Left ventricle myocardium inferior (tissue), 1 donor: ENCODE results near the gene MMEL1. TPM values are rescaled to one million over a fixed set of nuclear protein-coding genes. Genes with fewer than 3 reads are reported as not detected.

Experiments used
- DNase-seq: peaks from one replicate; pipeline ENCODE4 v3.0.0-alpha.2; 2020
- H3K27ac ChIP-seq: fragments of 200-600 bp; replicated peaks from 2 replicates; pipeline ENCODE4 v1.8.0; 2021
- H3K27me3 ChIP-seq: fragments of 200-600 bp; 2 replicates; pipeline ENCODE4 v1.8.0; 2021; ENCODE audit warnings: low read depth
- H3K36me3 ChIP-seq: fragments of 200-600 bp; 2 replicates; pipeline ENCODE4 v1.8.0; 2021
- H3K4me1 ChIP-seq: fragments of 200-600 bp; 2 replicates; pipeline ENCODE4 v1.8.0; 2021
- H3K4me3 ChIP-seq: fragments of 200-600 bp; 2 replicates; pipeline ENCODE4 v1.8.0; 2021; ENCODE audit warnings: mild to moderate bottlenecking, moderate library complexity
- H3K9me3 ChIP-seq: fragments of 200-600 bp; replicated peaks from 2 replicates; pipeline ENCODE4 v1.8.0; 2021
- intact Hi-C: fragments of 100-400 bp; cut with micrococcal nuclease; formaldehyde crosslinking; loops from one replicate; pipeline ENCODE4 v1.11.0; 2022
- total RNA-seq: library from RNA; stranded (reverse); fragmentation: NEBNext Ultra II Directional; extraction: Animal tissue kit (Norgen Biotek cat#: 25700); gene quantifications from one replicate; pipeline ENCODE4 v1.2.1, GENCODE V29; 2021
- TF ChIP-seq, protein P1 (sequence below): fragments of 200-600 bp; IDR thresholded peaks from 2 replicates; pipeline ENCODE4 v1.8.0; 2021; ENCODE audit warnings: antibody characterized with exemption, mild to moderate bottlenecking, borderline replicate concordance
- donor health status: DM: no; HTN: yes; CAD: no; lungs with severe emphysema.

The MMEL1 gene
- total RNA-seq, 1 donor from 2014 or later, result 0.82 TPM

DNA sequence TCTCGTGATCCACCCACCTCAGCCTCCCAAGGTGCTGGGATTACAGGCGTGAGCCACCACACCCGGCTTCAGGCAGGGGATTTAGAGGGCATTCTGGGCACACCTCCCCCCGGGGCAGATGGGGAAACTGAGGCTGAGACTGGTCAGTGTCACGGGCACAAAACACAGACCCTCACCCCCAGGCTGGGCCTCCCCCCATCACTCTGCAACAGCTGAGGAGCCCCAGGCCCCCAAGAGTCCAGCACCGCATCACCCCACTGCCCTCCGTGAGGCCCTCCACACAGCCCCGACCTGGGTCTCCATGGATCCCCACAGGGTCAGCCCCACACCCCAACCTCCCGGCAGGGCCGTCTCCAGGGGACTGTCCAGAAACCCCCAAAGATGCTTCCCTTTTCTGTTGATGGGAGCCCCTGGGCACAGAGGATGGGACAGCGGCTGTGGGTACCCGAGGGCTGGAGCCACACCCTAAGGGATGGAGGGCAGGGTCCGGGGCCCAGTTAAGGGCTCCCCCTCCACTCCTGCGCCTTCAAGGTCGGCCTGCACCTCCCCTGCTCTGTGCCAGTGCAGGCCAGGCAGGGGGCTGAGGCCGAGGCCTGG, 65.6 kb downstream of the MMEL1 start:
- no peak for DNase-seq
- H3K27me3 ChIP-seq, result peaks cover 31% of the 10 kb centered on the region
- peaks cover 4% of the 10 kb centered on the region for H3K4me1 ChIP-seq
- intact Hi-C loops, result no loop called here
- H3K36me3 ChIP-seq, result peaks cover 4% of the 10 kb centered on the region
- H3K9me3 ChIP-seq, result no peaks in the 10 kb centered on the region
- TF ChIP-seq, protein P1, sequence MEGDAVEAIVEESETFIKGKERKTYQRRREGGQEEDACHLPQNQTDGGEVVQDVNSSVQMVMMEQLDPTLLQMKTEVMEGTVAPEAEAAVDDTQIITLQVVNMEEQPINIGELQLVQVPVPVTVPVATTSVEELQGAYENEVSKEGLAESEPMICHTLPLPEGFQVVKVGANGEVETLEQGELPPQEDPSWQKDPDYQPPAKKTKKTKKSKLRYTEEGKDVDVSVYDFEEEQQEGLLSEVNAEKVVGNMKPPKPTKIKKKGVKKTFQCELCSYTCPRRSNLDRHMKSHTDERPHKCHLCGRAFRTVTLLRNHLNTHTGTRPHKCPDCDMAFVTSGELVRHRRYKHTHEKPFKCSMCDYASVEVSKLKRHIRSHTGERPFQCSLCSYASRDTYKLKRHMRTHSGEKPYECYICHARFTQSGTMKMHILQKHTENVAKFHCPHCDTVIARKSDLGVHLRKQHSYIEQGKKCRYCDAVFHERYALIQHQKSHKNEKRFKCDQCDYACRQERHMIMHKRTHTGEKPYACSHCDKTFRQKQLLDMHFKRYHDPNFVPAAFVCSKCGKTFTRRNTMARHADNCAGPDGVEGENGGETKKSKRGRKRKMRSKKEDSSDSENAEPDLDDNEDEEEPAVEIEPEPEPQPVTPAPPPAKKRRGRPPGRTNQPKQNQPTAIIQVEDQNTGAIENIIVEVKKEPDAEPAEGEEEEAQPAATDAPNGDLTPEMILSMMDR, result no peak
- H3K27ac ChIP-seq, result no peak overlapping the region
- H3K4me3 ChIP-seq, result no peak overlapping the region

DNA sequence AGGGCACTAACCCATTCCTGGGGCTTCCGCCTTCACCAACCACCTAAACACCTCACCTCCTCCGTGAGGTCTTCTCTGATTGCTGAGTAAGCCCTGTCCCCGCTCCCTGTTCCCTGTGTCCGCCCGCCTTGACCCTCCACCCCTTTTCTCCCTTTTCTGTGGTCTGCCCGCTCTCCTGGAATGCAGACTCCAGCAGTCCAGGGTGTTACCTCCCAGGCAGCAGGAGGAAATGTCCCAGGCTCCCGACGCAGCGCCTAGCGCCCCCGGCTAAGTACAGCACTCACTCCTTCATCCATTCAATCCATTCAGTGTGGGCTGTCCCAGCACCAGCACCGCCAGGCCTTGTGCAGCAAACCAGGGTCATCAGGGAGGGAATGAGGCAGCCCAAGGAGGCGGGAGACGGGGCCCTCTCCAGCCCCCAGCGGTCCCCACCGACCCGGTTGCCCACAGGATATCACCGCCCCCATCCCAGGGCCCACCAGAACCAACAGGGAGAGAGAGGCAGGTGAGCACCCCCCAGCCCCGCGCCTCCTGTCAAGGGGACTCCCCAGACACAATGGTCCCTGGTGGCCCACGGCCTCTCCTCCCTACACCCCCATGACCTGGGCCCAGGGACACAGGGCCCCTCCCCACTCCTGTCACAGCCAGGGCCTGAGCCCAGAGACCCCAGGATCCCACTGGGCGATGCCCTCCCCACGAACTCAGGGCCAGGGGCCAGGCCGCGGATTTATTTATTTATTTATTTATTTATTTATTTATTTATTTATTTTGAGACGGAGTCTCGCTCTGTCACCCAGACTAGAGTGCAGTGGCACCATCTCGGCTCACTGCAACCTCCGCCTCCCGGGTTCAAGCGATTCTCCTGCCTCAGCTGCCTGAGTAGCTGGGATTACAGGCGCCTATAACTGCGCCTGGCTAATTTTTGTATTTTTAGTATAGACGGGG, 66.4 kb downstream of the MMEL1 start:
- Histone ChIP-seq H3K36me3 (peaks cover 4% of the 10 kb centered on the region), H3K4me1 (peaks cover 4% of the 10 kb centered on the region), H3K4me3 (no peak overlapping the region), H3K27ac (no peak overlapping the region), H3K27me3 (peaks cover 31% of the 10 kb centered on the region), H3K9me3 (no peaks in the 10 kb centered on the region)
- TF ChIP-seq, protein P1, result no peak
- intact Hi-C loops, result no loop called here
- DNase-seq, result no peak

DNA sequence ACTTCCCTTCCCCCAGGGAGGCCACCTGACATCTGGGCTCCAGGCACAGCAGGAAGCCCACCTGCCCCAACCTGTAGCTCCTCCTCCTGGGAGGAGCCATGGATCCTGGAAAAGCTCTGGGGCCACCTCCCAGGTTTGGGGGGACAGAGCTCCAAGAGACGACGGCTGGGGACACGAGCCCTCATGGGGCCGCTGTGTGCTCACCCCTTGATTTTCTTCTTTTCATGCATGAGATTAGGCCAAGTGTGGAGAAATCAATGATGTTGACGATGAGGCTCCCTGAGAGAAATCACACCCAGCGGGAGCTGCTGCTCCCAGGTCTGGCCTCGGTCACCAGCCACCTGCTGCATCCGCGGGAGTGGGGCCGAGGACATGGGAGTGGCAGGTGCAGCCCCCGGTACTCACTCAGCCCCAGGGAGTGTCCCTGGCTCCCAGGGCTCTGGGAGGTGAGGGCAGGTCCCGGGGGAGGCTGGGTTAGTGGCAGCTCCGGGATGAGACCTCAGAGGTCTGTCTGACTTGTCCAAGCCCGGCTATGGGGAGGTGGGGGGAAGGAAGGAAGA, 67.9 kb downstream of the MMEL1 start:
- H3K4me3 ChIP-seq, result no peak overlapping the region
- no peaks in the 10 kb centered on the region for H3K9me3 ChIP-seq
- H3K36me3 ChIP-seq, result peaks cover 16% of the 10 kb centered on the region
- intact Hi-C loops, result no loop called here
- peaks cover 31% of the 10 kb centered on the region for H3K27me3 ChIP-seq
- peaks cover 4% of the 10 kb centered on the region for H3K4me1 ChIP-seq
- TF ChIP-seq, protein P1, result no peak
- no peak overlapping the region for H3K27ac ChIP-seq
- DNase-seq, result no peak

DNA sequence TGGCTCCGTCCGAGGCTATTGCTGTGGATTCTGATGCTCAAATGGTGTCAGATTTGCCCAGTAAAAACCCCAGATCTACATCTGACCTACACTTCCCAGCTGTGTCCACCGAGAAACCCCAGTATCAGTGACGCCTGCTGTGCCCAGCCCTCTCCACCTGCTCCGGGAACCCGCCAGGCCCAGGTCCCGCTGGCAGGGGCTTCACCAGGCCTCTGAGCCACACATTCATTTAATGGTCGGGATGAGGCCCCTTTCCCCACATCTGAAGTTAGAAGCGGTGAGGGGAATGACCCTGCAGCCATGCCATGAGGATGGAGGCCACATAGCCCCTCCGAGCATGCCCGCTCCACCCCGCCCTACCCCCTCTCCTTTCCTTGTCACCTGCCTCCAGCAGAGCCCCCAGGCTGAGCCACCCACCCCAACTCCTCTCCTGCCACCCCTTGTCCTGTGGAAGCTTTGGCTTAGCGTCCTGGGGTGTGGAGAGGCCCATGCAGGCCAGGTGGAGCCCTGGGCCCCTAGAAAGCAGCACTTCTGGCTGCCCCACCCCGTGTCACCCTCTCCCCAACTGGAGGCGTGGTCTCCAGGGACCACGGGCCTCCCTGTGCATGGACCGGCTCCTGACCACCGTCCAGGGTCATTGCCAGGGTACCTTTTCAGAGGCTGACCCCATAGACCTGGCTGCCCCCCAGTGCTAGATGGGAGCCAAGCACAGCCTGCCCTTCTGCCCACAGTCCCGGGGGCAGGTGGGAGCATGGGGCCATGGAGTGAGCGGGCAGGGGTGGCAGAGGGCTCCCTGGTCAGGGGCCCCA, 68.6 kb downstream of the MMEL1 start:
- Histone ChIP-seq H3K9me3 (no peaks in the 10 kb centered on the region), H3K4me1 (peaks cover 10% of the 10 kb centered on the region), H3K36me3 (peaks cover 23% of the 10 kb centered on the region), H3K4me3 (no peak overlapping the region), H3K27me3 (peaks cover 31% of the 10 kb centered on the region), H3K27ac (no peak overlapping the region)
- intact Hi-C loops, result no loop called here
- DNase-seq, result no peak
- TF ChIP-seq, protein P1, result no peak

DNA sequence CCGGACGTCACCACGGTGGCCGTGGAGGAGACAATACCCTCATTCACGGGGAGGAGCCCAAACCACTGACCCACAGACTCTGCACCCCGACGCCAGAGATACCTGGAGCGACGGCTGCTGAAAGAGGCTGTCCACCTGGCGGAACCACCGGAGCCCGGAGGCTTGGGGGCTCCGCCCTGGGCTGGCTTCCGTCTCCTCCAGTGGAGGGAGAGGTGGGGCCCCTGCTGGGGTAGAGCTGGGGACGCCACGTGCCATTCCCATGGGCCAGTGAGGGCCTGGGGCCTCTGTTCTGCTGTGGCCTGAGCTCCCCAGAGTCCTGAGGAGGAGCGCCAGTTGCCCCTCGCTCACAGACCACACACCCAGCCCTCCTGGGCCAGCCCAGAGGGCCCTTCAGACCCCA, 69.6 kb downstream of the MMEL1 start:
- intact Hi-C loops, result no loop called here
- DNase-seq, result no peak
- Histone ChIP-seq H3K36me3 (peaks cover 33% of the 10 kb centered on the region), H3K27ac (no peak overlapping the region), H3K9me3 (no peaks in the 10 kb centered on the region), H3K4me3 (no peak overlapping the region), H3K27me3 (peaks cover 27% of the 10 kb centered on the region), H3K4me1 (peaks cover 20% of the 10 kb centered on the region)
- TF ChIP-seq, protein P1, result no peak
